Heart left ventricle (tissue), 13 donors: ENCODE data around the gene C2CD4D.

Experiments used
- CTCF ChIP-seq, 12 donors: fragments of 200-600 bp; sonication (generic) in 4 of 12; IDR thresholded peaks; one replicate each; pipeline versions ENCODE4 v1.5.0 to v1.8.0; 2018 to 2022; ENCODE audit warnings: antibody characterized with exemption in 12 of 12, mild to moderate bottlenecking in 5 of 12
- POLR2A ChIP-seq, 2 donors: fragments of 450-650 bp; IDR thresholded peaks; one replicate each; pipeline ENCODE4 v1.6.1; 2017; ENCODE audit warnings: antibody characterized with exemption in 2 of 2, mild to moderate bottlenecking in 2 of 2, moderate library complexity in 2 of 2
- donor health status: ischemic (EF 13 %, LVEDD 7.1; RV severe dilation, severe dysfunction).
- donor health status: DM: no; HTN: yes; CAD: no.
- donor health status: DM: no; HTN: no; CAD: no.
- donor health status: ischemic (EF 25% LVEDD 6.9; RV normal size, moderate dysfunction).
- donor health status: ischemic (EF 25% LVEDD 5.7; RV mildly dilated, moderate dysfunction).
- donor health status: ischemic (EF 35%, LVEDD 5.7; RV mildly dilated, moderate dysfunction).
- donor health status: nonischemic (EF 11% LVEDD 7.7; RV severe dilation, severe dysfunction).
- donor health status: DM: yes; HTN: yes; CAD: no.
- donor health status: PGD.
- donor health status: ischemic (EF 29% LVEDD 5.4; RV normal size, mild dysfunction).
- donor health status: nonischemic (EF 23%, LVEDD 6.1; RV moderate dilation, normal function).

DNA sequence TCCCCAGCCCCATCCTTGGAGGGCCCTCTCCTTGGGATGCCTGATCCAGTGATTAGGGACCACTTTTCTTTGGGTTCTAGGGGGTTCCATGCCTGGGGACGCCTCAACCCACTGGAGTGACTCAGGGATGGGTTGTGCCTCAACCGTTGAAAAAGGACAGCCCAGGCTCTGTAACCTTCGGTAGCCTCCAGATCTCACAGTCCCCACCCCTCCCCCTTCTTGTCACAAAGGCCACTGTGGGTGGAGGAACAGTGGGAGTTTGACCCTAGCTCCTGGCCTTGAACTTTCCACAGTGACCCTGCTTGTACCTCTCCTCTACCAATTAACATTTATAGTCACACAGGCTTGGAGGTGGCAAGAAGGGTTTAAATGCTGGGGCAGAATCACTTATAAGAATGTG is 5.4 kb downstream of the C2CD4D start:
- no peak for TF ChIP-seq CTCF (IDR thresholded peaks at IDR 0.05)
- no peak for TF ChIP-seq POLR2A (IDR thresholded peaks at IDR 0.05)
